ENCODE results near the gene HSPBAP1. TPM values are rescaled to one million over a fixed set of nuclear protein-coding genes. Genes with fewer than 3 reads are reported as not detected.
A peak's percentile ranks its signal among the peaks of the same experiment; 100 is the strongest.

Gene HSPBAP1
- total and polyA plus RNA-seq, 9 of the 15 experiments (the other 6 are each of a cell fraction or from before 2014, with no cell fraction given), result 2.1 to 4.5 (median 3.4) TPM

GRCh38 chr3:122793568-122794416, at the start of gene HSPBAP1 (continued):
- peak; percentile 76 for TF ChIP-seq RBBP5 (IDR thresholded peaks at IDR 0.05; ENCODE audit: borderline replicate concordance, insufficient read depth, low read length, poor library complexity, severe bottlenecking)
- TF ChIP-seq, protein P1, sequence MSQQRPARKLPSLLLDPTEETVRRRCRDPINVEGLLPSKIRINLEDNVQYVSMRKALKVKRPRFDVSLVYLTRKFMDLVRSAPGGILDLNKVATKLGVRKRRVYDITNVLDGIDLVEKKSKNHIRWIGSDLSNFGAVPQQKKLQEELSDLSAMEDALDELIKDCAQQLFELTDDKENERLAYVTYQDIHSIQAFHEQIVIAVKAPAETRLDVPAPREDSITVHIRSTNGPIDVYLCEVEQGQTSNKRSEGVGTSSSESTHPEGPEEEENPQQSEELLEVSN (IDR thresholded peaks at IDR 0.05; ENCODE audit: borderline replicate concordance in 1 of 2, extremely low read depth in 1 of 2, insufficient read depth in 1 of 2, insufficient read length in 1 of 2, low read depth in 1 of 2, low read length in 1 of 2, poor library complexity in 1 of 2, severe bottlenecking in 1 of 2), result peak; percentile 96 to 99
- TF ChIP-seq, protein P2, sequence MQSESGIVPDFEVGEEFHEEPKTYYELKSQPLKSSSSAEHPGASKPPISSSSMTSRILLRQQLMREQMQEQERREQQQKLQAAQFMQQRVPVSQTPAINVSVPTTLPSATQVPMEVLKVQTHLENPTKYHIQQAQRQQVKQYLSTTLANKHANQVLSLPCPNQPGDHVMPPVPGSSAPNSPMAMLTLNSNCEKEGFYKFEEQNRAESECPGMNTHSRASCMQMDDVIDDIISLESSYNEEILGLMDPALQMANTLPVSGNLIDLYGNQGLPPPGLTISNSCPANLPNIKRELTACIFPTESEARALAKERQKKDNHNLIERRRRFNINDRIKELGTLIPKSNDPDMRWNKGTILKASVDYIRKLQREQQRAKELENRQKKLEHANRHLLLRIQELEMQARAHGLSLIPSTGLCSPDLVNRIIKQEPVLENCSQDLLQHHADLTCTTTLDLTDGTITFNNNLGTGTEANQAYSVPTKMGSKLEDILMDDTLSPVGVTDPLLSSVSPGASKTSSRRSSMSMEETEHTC (IDR thresholded peaks at IDR 0.05), result peak; percentile 61; the same call in 1 of the 2 replicates
- TF ChIP-seq, protein P3, sequence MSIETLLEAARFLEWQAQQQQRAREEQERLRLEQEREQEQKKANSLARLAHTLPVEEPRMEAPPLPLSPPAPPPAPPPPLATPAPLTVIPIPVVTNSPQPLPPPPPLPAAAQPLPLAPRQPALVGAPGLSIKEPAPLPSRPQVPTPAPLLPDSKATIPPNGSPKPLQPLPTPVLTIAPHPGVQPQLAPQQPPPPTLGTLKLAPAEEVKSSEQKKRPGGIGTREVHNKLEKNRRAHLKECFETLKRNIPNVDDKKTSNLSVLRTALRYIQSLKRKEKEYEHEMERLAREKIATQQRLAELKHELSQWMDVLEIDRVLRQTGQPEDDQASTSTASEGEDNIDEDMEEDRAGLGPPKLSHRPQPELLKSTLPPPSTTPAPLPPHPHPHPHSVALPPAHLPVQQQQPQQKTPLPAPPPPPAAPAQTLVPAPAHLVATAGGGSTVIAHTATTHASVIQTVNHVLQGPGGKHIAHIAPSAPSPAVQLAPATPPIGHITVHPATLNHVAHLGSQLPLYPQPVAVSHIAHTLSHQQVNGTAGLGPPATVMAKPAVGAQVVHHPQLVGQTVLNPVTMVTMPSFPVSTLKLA (conservative IDR thresholded peaks at IDR 0.05), result peak; percentile 99 to 100
- no peak for TF ChIP-seq IRF2 (CRISPR knock-in tag; IDR thresholded peaks at IDR 0.05)
- TF ChIP-seq, protein P4, sequence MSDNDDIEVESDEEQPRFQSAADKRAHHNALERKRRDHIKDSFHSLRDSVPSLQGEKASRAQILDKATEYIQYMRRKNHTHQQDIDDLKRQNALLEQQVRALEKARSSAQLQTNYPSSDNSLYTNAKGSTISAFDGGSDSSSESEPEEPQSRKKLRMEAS (CRISPR knock-in tag; IDR thresholded peaks at IDR 0.05), result peak; percentile 98
- TF ChIP-seq TOE1 (IDR thresholded peaks at IDR 0.05; ENCODE audit: borderline replicate concordance), result peak; percentile 99
- TF ChIP-seq TOE1 (CRISPR knock-in tag; IDR thresholded peaks at IDR 0.05; ENCODE audit: borderline replicate concordance, low read depth), result no peak
- TF ChIP-seq PHF8 (IDR thresholded peaks at IDR 0.05; ENCODE audit: borderline replicate concordance, low read length), result peak; percentile 74; the same call in 1 of the 2 replicates
- peak; percentile 50; the same call in 1 of the 2 replicates for TF ChIP-seq SUPT5H (IDR thresholded peaks at IDR 0.05)
- TF ChIP-seq CCNT2 (IDR thresholded peaks at IDR 0.05; ENCODE audit: borderline replicate concordance, extremely low read depth, insufficient read length, low read depth, low read length), result peak; percentile 30
- no peak for TF ChIP-seq SAFB (IDR thresholded peaks at IDR 0.05; ENCODE audit: borderline replicate concordance, low read depth, low read length)
- TF ChIP-seq E2F8 (IDR thresholded peaks at IDR 0.05; ENCODE audit: low read depth, partially characterized antibody), result peak; percentile 25
- TF ChIP-seq CEBPB (tag; IDR thresholded peaks at IDR 0.05), result peak; percentile 56
- peak in 1 of 2 experiments; percentile 82; a peak in 2 of 4 replicates for TF ChIP-seq HDAC1 (IDR thresholded peaks at IDR 0.05)
- TF ChIP-seq ZNF766 (CRISPR knock-in tag; conservative IDR thresholded peaks at IDR 0.05), result no peak
